ENCODE data around the gene TBX2. TPM values are rescaled to one million over a fixed set of nuclear protein-coding genes. Genes with fewer than 3 reads are reported as not detected.
"Not testable (repeated sequence)": the region's sequence is repeated elsewhere in the genome, so short reads cannot be mapped to it uniquely, and the experiment has no call there.

Gene TBX2
- total RNA-seq, 1 donor from 2014 or later: 122 TPM

GRCh38 chr17:61354895-61355874 lies 44.5 kb upstream of the TBX2 start:
- no peak for ATAC-seq

DNA sequence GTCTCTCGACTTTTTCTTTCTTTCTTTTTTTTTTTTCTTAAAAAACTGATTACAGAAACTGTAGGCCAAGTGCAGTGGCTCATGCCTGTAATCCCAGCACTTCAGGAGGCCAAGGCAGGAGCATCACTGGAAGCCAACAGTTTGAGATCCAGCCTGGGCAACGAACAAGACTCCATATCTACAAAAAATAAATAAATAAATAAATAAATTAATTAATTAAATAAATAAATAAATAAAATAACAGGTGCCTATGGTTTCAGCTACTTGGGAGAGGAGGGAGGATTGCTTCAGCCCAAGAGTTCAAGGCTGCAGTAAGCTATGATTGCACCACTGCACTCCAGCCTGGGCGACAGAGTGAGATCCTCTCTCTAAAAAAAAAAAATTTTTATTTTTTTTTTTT lies 42.6 kb upstream of the TBX2 start:
- H3K4me1 ChIP-seq; H3K9me3 ChIP-seq; H3K36me3 ChIP-seq; intact Hi-C loops (cut with DNase I); H3K27ac ChIP-seq; DNase-seq; H3K27me3 ChIP-seq; H3K4me3 ChIP-seq; ATAC-seq: not testable (repeated sequence)

More at GRCh38 chr17:61354895-61355874, 44.5 kb upstream of the TBX2 start:
- H3K9me3 ChIP-seq: no peaks in the 10 kb centered on the region
- TF ChIP-seq CTCF (IDR thresholded peaks at IDR 0.05): no peak
- no peak overlapping the region for H3K4me3 ChIP-seq
- no peak for DNase-seq
- peaks cover 7% of the 10 kb centered on the region for H3K4me1 ChIP-seq
- H3K27ac ChIP-seq: no peak overlapping the region
- no peaks in the 10 kb centered on the region for H3K27me3 ChIP-seq
- H3K36me3 ChIP-seq: no peaks in the 10 kb centered on the region
- intact Hi-C loops (cut with DNase I): no loop called here

DNA sequence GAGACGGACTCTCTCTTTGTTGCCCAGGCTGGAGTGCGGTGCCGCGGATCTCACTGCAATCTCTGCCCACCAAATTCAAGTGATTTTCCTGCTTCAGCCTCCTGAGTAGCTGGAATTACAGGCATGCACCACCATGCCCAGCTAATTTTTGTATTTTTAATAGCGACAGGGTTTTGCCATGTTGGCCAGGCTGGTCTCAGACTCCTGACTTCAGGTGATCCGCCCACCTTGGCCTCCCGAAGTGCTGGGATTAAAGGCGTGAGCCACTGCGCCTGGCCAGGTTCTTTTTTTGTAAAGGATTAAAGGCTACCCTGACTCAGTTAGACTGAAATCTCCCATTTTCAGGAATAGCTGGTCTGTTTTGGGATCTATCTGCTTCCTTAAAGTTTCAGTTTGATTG lies 40.1 kb upstream of the TBX2 start:
- H3K4me1 ChIP-seq; H3K27me3 ChIP-seq; ATAC-seq; DNase-seq; H3K36me3 ChIP-seq; H3K27ac ChIP-seq; H3K4me3 ChIP-seq; intact Hi-C loops (cut with DNase I); H3K9me3 ChIP-seq: not testable (repeated sequence)

GRCh38 chr17:61360318-61360943 lies 39.2 kb upstream of the TBX2 start:
- Histone ChIP-seq H3K9me3 (no peaks in the 10 kb centered on the region), H3K4me3 (no peak overlapping the region), H3K4me1 (no peaks in the 10 kb centered on the region), H3K27ac (no peak overlapping the region), H3K36me3 (no peaks in the 10 kb centered on the region), H3K27me3 (no peaks in the 10 kb centered on the region)
- no peak for DNase-seq
- ATAC-seq: no peak
- intact Hi-C loops (cut with DNase I): no loop called here
- no peak for TF ChIP-seq CTCF (IDR thresholded peaks at IDR 0.05)

DNA sequence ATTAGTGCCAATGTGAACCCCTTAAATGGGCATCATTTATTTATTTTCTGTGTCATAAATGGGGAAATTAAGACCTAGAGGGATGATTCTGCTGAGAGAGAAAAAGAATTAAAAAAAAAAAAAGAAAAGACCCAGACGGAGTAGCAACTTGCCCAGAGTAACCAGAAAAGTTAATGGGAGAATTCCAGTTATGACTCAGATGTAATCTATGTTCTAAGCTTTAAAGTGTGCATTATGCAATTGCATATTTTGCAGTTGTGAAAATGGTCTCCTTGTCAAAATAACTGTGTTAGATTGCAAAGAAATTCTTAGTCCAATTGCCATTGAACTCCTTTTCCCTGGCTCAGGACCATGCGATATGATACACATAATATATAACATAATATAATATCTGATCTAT lies 38.6 kb upstream of the TBX2 start:
- DNase-seq (no peak), ATAC-seq (no peak)
- no peak for TF ChIP-seq CTCF (IDR thresholded peaks at IDR 0.05)
- no peak overlapping the region for H3K27ac ChIP-seq
- no peaks in the 10 kb centered on the region for H3K9me3 ChIP-seq
- no peaks in the 10 kb centered on the region for H3K27me3 ChIP-seq
- no peaks in the 10 kb centered on the region for H3K4me1 ChIP-seq
- H3K4me3 ChIP-seq: no peak overlapping the region
- intact Hi-C loops (cut with DNase I): no loop called here
- no peaks in the 10 kb centered on the region for H3K36me3 ChIP-seq

GRCh38 chr17:61362396-61362795 lies 37.2 kb upstream of the TBX2 start:
- H3K27ac ChIP-seq: no peak overlapping the region
- DNase-seq: no peak
- no peak for ATAC-seq
- intact Hi-C loops (cut with DNase I): no loop called here
- H3K4me1 ChIP-seq: no peaks in the 10 kb centered on the region
- no peaks in the 10 kb centered on the region for H3K36me3 ChIP-seq
- no peak overlapping the region for H3K4me3 ChIP-seq
- H3K27me3 ChIP-seq: no peaks in the 10 kb centered on the region
- TF ChIP-seq CTCF (IDR thresholded peaks at IDR 0.05): no peak
- H3K9me3 ChIP-seq: no peaks in the 10 kb centered on the region
